Nucleus accumbens (tissue), 56 donors: ENCODE data around the gene RAD1.

Source experiments
- DNase-seq, 56 donors: peaks; one replicate each; lab custom pipeline; 2025; lab: John Stamatoyannopoulos, UW

The RAD1 gene

DNA sequence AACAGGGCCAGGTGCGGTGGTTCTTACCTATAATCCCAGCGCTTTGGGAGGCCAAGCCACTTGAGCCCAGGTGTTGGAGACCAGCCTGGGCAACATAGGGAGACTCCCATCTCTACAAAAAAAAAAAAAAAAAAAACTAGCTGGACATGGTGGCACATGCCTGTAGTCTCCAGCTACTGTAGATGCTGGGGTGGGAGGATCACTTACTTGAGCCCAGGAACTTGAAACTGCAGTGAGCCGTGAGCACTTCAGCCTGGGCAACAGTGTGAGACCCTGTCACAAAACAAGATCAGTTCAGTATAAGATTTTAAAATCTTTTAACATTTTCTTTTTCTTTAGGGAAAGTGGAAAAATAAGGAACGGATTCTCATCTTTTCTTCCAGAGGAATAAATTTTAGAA is 2.7 kb upstream of the RAD1 start:
- DNase-seq = no peak

GRCh38 chr5:34916518-34916917 is 1.2 kb upstream of the RAD1 start:
- DNase-seq = no peak

GRCh38 chr5:34915856-34916192 is 520 bp upstream of the RAD1 start:
- peak in 2 of 56 donors; percentile 23 to 24 for DNase-seq

- peak in 17 of 56 donors; percentile 3 to 56 (median 21) for DNase-seq
These were observed 599 bp downstream of the RAD1 start for GRCh38 chr5:34914671-34915138.

GRCh38 chr5:34913072-34913471 is 2.2 kb downstream of the RAD1 start:
- no peak for DNase-seq

- DNase-seq = peak in 1 of 56 donors; percentile 12
These were observed 9.7 kb downstream of the RAD1 start for GRCh38 chr5:34905564-34905963.

DNA sequence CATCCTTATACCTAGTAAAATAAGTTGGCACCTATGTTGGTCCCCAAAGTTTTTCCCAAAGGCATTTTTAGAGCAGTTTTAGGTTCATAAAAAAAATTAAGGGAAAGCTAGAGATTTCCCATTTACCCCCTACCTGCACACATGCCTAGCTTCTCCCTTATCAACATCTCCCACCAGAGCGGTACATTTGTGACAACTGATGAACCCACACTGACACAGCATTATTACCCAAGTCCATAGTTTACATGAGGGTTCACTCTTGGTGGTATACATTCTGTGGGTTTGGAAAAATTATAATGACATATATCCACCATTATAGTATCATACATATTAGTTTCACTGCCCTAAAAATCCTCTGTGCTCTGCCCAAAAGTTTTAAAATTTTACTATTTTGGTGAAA is 12.0 kb downstream of the RAD1 start:
- DNase-seq = no peak

GRCh38 chr5:34900652-34901051 is 14.7 kb downstream of the RAD1 start:
- no peak for DNase-seq

DNA sequence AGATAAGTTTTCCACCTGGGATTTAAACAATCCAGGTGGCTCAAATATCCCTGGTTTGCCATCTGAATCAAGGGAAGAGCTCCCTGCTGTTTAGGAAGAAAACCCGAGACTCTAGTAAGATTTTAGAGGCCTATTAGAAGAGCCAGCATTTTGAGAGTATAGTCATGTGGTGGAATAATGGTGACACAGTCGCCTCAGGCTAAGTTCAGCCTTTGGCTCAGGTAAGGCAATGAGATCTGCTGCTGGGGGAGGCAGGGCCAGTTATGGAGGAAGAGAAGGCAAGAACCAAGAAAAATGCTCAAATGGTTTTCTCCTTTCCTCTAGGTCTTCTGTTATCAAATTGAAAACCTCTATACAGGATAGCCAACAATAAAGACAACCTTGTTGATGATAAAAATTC is 16.2 kb downstream of the RAD1 start:
- no peak for DNase-seq

DNA sequence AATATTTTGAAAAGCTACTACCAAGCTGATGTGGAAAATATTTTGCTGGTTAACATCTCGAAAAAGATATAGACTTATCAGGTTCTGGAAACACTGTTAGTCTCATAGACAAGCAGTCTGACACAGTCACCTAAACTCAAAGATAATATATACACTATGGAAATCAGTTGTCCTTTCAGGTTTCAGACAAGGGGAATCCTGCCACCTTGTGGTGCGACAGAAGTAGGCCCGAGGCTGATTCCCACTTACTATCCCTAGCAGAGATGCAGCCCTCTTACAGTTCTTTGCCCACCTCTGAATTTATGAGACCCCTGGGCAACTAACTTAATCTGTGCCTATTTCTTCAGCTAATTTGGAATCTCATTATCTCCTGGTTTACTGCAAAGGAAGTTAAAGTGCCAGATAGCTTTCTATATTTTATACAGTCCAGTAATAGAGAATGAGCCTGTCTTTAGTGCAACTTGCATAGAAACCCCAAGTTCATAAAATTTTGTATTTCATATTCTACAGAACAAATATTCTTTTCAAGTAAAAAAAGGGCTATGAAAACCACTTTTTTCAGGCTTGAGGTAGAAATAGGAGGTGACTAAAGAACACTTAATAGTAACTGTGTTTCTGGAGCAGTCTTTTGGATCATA is 16.9 kb downstream of the RAD1 start:
- DNase-seq = peak in 50 of 56 donors; percentile 1 to 84 (median 42)

DNA sequence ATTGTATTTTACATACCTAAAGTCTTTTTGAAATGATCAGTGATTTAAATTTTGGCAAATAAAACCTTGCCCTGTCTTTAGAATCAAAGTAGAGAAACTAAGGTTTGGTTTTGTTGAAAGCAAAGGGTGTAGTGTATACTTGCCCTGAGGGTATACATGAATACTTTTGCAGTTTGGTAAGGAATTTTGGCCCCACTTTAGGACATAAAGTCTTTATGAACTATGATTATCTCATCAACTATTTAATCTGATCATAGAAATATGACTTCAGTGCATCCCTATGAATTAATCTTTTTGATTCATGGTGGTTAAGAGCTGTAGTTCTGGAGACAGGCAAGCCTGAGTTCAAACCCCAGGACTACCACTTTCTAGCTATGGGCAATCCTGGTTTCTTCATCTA is 17.7 kb downstream of the RAD1 start:
- no peak for DNase-seq

- DNase-seq = no peak
These were observed 19.5 kb downstream of the RAD1 start for GRCh38 chr5:34895641-34896419.

DNA sequence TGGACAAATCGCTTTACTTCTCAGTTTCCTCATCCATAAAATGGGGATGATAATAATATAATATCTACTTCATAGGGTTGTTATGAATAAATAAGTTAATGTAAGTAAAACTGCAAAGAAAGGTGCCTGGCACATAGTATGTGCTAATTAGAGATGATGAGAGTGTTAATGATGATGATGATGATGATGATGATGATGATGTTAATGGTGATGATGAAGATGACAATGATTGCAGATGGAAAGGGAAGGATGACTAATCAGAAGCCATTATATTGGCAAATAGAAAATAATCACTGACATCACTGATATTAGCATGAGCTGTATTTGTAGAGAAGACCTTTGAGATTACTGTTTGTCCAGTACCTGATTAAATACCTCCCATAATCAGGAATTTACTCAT is 20.6 kb downstream of the RAD1 start:
- no peak for DNase-seq

- no peak for DNase-seq
These were observed 22.9 kb downstream of the RAD1 start for GRCh38 chr5:34892414-34892813.

DNA sequence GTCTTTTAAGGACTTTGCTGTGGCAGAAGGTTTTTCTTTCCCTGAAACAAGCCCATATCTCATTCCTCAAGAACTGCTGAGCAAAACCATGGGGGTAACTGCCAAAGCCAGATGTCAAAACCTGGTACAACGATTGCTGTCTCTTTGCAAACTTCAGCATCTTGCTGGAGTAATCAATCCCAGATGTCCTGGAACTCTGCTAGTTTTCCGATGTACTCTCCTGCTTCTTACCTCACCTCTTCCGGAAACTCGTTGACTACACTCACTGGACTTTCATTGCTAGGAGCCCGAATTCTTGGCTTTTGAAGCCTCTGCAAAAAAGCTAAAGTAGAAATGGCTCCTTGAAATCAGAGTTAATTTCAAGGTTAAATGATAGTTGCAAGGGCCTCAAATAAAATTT is 23.3 kb downstream of the RAD1 start:
- DNase-seq = no peak

DNA sequence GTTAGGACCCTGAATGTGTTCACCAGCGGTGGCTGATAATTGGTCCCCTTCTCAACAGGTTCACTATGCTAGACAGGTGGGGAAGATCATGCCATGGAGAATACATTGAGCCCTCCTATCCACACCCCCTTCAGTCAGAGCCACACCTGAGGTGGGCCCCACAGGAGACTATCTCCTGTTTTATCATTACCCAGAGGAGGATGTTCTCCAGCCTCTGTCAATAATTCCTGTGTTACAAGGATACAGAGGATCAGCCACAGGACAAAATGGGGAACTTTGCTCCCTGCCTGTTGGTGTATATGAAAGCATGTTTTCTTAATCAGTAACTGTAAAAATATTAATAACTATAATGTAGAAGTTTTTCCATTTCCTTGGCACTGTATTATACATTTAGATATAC is 25.9 kb downstream of the RAD1 start:
- DNase-seq = no peak

- no peak for DNase-seq
These were observed 28.7 kb downstream of the RAD1 start for GRCh38 chr5:34886392-34887119.

DNA sequence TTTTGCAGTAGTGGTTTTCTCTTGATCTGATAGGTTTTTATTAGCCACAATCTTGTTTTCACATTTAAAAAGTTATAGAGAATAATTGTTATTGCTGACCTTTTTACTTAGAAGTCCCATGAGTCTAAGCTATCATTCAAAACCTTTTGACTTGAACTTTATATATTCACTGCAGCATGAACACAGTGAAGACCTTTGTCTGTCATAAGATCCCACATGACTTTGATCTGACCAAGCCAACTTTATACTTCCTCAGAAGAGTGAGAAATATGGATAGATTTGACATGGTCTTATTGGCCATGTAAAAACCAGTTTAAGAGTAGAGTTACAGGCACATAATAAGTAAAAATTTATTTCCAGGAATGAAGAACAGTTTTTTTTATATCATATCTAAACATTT is 34.1 kb downstream of the RAD1 start:
- DNase-seq = no peak

DNA sequence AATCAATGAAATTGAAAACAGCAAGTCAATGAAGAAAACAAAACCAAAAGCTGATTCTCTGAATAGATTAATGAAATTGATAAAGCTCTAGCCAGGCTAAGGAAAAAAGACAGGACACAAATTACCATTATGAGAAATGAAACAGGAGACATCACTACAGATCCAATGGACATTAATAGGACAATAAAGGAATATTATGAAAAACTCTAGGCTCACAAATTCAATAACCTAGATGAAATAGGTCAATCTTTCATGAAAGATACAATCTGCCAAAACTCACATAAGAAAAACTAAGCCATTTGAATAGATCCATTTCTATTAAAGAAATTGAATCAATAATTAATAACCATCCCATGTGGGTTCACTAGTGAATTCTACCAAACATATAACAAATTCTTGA is 39.0 kb downstream of the RAD1 start:
- DNase-seq = no peak

DNA sequence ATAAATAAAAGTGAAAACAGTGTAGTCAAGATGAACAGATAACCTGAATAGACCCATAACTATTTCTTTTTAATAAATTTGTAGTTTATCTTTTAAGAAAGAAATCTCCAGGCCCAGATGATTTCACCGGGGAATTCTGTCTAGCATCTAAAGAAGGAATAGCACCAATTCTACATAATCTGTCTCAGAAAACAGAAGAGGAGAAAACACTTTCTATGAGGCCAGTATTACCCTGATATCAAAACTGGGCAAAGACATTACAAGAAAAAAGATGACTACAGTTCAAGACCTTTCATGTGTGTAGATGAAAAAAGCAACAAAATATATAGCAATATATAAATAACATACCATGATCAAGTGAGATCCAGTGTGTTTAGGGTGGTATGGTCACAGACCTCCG is 44.9 kb downstream of the RAD1 start:
- DNase-seq = no peak

- peak in 9 of 56 donors; percentile 2 to 25 (median 4) for DNase-seq
These were observed 46.0 kb downstream of the RAD1 start for GRCh38 chr5:34869256-34869655.

GRCh38 chr5:34868791-34869190 is 46.5 kb downstream of the RAD1 start:
- peak in 3 of 56 donors; percentile 4 to 18 (median 16) for DNase-seq
